ENCODE results near the gene PROZ. TPM values are rescaled to one million over a fixed set of nuclear protein-coding genes. Genes with fewer than 3 reads are reported as not detected.
A peak's percentile ranks its signal among the peaks of the same experiment; 100 is the strongest.

Gene PROZ
- total and polyA plus RNA-seq, 2 of the 13 experiments (the other 11 are each of a cell fraction or from before 2014, with no cell fraction given), result 5.6 to 22.5 TPM

DNA sequence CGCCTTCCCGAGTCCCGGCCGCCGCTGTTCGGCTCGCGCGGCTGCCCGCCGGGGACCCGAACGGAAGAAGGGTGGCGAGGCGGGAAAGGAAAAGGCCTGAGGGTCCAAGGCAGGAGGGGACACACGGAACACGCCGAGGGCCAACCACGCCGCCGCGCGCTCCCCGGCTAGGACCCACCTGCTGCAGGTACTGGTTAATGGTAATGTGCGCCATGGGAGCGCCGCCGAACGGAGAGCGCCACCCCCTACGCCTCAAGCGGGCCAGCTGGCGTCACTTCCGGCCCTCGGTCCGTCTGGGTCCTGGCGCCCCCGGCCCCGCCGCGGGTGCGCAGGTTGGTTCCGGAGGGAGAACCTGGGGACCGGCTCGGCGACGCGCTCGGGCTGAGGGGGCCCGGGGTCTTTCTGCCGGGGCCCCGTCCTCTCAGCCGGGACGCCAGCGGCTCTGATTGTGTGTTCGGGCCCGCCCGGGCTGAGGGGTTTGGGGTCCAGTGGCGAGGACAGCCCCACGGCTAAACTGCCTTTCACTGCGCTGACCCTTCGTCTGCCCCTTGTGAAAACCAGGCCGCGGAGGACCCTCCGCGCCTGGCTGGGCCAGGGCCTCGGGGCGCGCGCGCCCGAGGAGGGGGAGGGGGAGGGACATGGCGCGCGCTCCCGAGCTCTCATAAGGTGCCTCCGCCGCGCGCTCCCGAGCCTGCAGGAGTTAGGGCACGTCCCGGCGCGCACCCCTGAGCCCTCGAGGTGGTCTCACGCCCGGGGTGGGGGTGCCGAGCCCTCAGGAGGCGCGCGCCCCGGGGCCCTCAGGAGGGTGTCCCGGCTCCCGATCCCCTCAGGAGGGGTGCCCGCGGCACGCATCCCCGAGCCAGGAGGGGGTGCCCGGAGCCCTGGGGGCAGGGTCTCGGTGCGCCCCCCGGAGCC is 50.2 kb downstream of the PROZ start, which contains the start of gene PCID2 (continued):
- TF ChIP-seq ZFP36L2 (CRISPR knock-in tag; IDR thresholded peaks at IDR 0.05) (no peak; the same call in 1 of the 2 replicates), NCOA2 (CRISPR knock-in tag; IDR thresholded peaks at IDR 0.05) (peak; percentile 52; the same call in 1 of the 2 replicates), ZNF678 (CRISPR knock-in tag; IDR thresholded peaks at IDR 0.05) (peak; percentile 90), CAMTA2 (CRISPR knock-in tag; IDR thresholded peaks at IDR 0.05; ENCODE audit: borderline replicate concordance) (peak; percentile 75; the same call in 1 of the 2 replicates), ZNF710 (CRISPR knock-in tag; IDR thresholded peaks at IDR 0.05; ENCODE audit: borderline replicate concordance) (peak; percentile 74; the same call in 1 of the 2 replicates), ZNF597 (CRISPR knock-in tag; IDR thresholded peaks at IDR 0.05) (no peak), FOXC1 (CRISPR knock-in tag; IDR thresholded peaks at IDR 0.05; ENCODE audit: borderline replicate concordance) (peak; percentile 89), ZC3H13 (CRISPR knock-in tag; IDR thresholded peaks at IDR 0.05) (no peak), ZNF550 (CRISPR knock-in tag; IDR thresholded peaks at IDR 0.05; ENCODE audit: borderline replicate concordance) (peak; percentile 63; the same call in 1 of the 2 replicates), ZKSCAN5 (CRISPR knock-in tag; IDR thresholded peaks at IDR 0.05) (no peak), ATF2 (CRISPR knock-in tag; IDR thresholded peaks at IDR 0.05) (peak; percentile 92), ZNF563 (CRISPR knock-in tag; IDR thresholded peaks at IDR 0.05) (peak; percentile 83; the same call in 1 of the 2 replicates), ZNF350 (CRISPR knock-in tag; IDR thresholded peaks at IDR 0.05; ENCODE audit: borderline replicate concordance, low read depth) (peak; percentile 96), KLF12 (CRISPR knock-in tag; IDR thresholded peaks at IDR 0.05; ENCODE audit: borderline replicate concordance) (peak; percentile 82), ZNF605 (CRISPR knock-in tag; IDR thresholded peaks at IDR 0.05) (peak; percentile 87; the same call in 1 of the 2 replicates), POLR2G (IDR thresholded peaks at IDR 0.05; ENCODE audit: low read depth, low read length) (peak; percentile 83), NCOA5 (CRISPR knock-in tag; IDR thresholded peaks at IDR 0.05) (0 out of 2 replicates have a peak, but pooled peaks have one; percentile 28)
- TF ChIP-seq, protein P1, sequence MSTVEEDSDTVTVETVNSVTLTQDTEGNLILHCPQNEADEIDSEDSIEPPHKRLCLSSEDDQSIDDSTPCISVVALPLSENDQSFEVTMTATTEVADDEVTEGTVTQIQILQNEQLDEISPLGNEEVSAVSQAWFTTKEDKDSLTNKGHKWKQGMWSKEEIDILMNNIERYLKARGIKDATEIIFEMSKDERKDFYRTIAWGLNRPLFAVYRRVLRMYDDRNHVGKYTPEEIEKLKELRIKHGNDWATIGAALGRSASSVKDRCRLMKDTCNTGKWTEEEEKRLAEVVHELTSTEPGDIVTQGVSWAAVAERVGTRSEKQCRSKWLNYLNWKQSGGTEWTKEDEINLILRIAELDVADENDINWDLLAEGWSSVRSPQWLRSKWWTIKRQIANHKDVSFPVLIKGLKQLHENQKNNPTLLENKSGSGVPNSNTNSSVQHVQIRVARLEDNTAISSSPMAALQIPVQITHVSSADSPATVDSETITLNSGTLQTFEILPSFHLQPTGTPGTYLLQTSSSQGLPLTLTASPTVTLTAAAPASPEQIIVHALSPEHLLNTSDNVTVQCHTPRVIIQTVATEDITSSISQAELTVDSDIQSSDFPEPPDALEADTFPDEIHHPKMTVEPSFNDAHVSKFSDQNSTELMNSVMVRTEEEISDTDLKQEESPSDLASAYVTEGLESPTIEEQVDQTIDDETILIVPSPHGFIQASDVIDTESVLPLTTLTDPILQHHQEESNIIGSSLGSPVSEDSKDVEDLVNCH (CRISPR knock-in tag; IDR thresholded peaks at IDR 0.05), result peak; percentile 84; the same call in 1 of the 2 replicates
- TF ChIP-seq, protein P2, sequence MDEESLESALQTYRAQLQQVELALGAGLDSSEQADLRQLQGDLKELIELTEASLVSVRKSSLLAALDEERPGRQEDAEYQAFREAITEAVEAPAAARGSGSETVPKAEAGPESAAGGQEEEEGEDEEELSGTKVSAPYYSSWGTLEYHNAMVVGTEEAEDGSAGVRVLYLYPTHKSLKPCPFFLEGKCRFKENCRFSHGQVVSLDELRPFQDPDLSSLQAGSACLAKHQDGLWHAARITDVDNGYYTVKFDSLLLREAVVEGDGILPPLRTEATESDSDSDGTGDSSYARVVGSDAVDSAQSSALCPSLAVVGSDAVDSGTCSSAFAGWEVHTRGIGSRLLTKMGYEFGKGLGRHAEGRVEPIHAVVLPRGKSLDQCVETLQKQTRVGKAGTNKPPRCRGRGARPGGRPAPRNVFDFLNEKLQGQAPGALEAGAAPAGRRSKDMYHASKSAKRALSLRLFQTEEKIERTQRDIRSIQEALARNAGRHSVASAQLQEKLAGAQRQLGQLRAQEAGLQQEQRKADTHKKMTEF (CRISPR knock-in tag; IDR thresholded peaks at IDR 0.05), result peak; percentile 98

Measured in HepG2 (cell line).